K562 (cell line): ENCODE results near the gene RGS19.

ENCODE experiments used
- PATZ1 ChIP-seq: fragments of 250-450 bp; sonication (Bioruptor Pico); IDR thresholded peaks from 2 replicates; pipeline ENCODE4 v1.5.0; 2020; ENCODE audit warnings: mild to moderate bottlenecking, borderline replicate concordance
- POLR2A ChIP-seq: fragments of 450-650 bp; conservative IDR thresholded peaks from 2 replicates; pipeline ENCODE4 v1.6.1; 2016
- POLR2AphosphoS5 ChIP-seq: IDR thresholded peaks from 2 replicates; pipeline ENCODE4 v1.6.1; 2011; ENCODE audit warnings: mild to moderate bottlenecking, low read depth, low read length, moderate library complexity; ENCODE audit not compliant: control insufficient read depth, insufficient read depth
- PYGO2 ChIP-seq: fragments of 450-650 bp; IDR thresholded peaks from 2 replicates; pipeline ENCODE4 v1.6.1; 2016; ENCODE audit warnings: mild to moderate bottlenecking, missing genetic modification characterization, moderate library complexity, missing compliant biosample characterization
- ZNF121 ChIP-seq: sonication (generic); formaldehyde crosslinking; conservative IDR thresholded peaks from 2 replicates; pipeline ENCODE4 v1.8.0; 2022; ENCODE audit warnings: missing genetic modification reagents

- no peak for TF ChIP-seq POLR2AphosphoS5
- no peak for TF ChIP-seq PYGO2
- TF ChIP-seq POLR2A, result no peak
- no peak for TF ChIP-seq ZNF121 (CRISPR knock-in tag)
- no peak for TF ChIP-seq PATZ1
These were observed 26.6 kb upstream of the RGS19 start for GRCh38 chr20:64105846-64106434.
